Aorta (tissue), 5 donors: ENCODE data around the gene CLBA1. TPM values are rescaled to one million over a fixed set of nuclear protein-coding genes. Genes with fewer than 3 reads are reported as not detected.
A peak's percentile ranks its signal among the peaks of the same experiment; 100 is the strongest.
"Not testable (repeated sequence)": the region's sequence is repeated elsewhere in the genome, so short reads cannot be mapped to it uniquely, and the experiment has no call there.

ENCODE experiments used
- ATAC-seq: fragments of 200-7000 bp; cut with Tn5 transposase; one replicate; pipeline ENCODE4 v1.9.1; 2022; ENCODE audit warnings: moderate library complexity; ENCODE audit not compliant: low FRiP score
- DNase-seq, 2 donors: peaks; one replicate each; pipeline ENCODE4 v3.0.0-alpha.2; 2020
- H3K27ac ChIP-seq, 2 donors: one replicate each; pipeline ENCODE4 v1.5.1; 2013; ENCODE audit warnings: low read length in 2 of 2, mild to moderate bottlenecking in 2 of 2, moderate library complexity in 2 of 2, control low read depth in 1 of 2, inconsistent platforms in 1 of 2, low read depth in 1 of 2
- H3K27me3 ChIP-seq, 2 donors: one replicate each; pipeline ENCODE4 v1.6.1; 2013; ENCODE audit warnings: control low read depth in 1 of 2, low read length in 1 of 2, mild to moderate bottlenecking in 1 of 2, moderate library complexity in 1 of 2; ENCODE audit not compliant: insufficient read depth in 2 of 2, control insufficient read depth in 1 of 2
- H3K36me3 ChIP-seq, 2 donors: one replicate each; pipeline ENCODE4 v1.6.1; 2013; ENCODE audit warnings: control low read depth in 1 of 2, low read length in 1 of 2, mild to moderate bottlenecking in 1 of 2; ENCODE audit not compliant: insufficient read depth in 2 of 2, control insufficient read depth in 1 of 2
- H3K4me1 ChIP-seq, 2 donors: one replicate each; pipeline ENCODE4 v1.6.1; 2013; ENCODE audit warnings: low read length in 2 of 2, control low read depth in 1 of 2, mild to moderate bottlenecking in 1 of 2, moderate library complexity in 1 of 2; ENCODE audit not compliant: insufficient read depth in 2 of 2, control insufficient read depth in 1 of 2
- H3K4me3 ChIP-seq, 2 donors: one replicate each; pipeline ENCODE4 v1.5.1; 2013; ENCODE audit warnings: low read length in 2 of 2, control low read depth in 1 of 2, mild to moderate bottlenecking in 1 of 2
- H3K9me3 ChIP-seq: one replicate; pipeline ENCODE4 v1.6.1; 2013; ENCODE audit warnings: mild to moderate bottlenecking, low read length; ENCODE audit not compliant: control insufficient read depth
- WGBS, 2 donors: extraction: QIAGEN DNeasy Blood & Tissue Kit; methylation state at CpG; one replicate each; pipeline ENCODE4 v1.1.7; 2013; 5-methylcytosine and 5-hydroxymethylcytosine counted together
- intact Hi-C, 2 donors: fragments of 100-400 bp; cut with DNase I; formaldehyde crosslinking; loops; one replicate each; pipeline versions ENCODE4 v1.14.2 to v1.15.0; 2022
- polyA plus RNA-seq, 2 donors: library from polyadenylated mRNA; stranded (reverse); fragments of 200-250 nt; gene quantifications; one replicate each; pipeline ENCODE4 v1.2.3, GENCODE V29; 2013
- total RNA-seq, 2 donors: library from RNA; stranded (reverse); fragmentation: NEBNext Ultra II Directional; extraction: Animal tissue kit (Norgen Biotek cat#: 25700); gene quantifications; one replicate each; pipeline ENCODE4 v1.2.1, GENCODE V29; 2021
- donor health status: healthy with polysubstance abuse.
- donor health status: Bipolar disorder and iron deficiency.
- donor health status: DM: no; HTN: no; CAD: no.
- donor health status: DM: no; HTN: no; CAD: no.
- donor health status: DM: yes; HTN: yes; CAD: no.

CLBA1 gene
- total and polyA plus RNA-seq, 4 donors: 1.8 to 10.2 (median 3.9) TPM

DNA sequence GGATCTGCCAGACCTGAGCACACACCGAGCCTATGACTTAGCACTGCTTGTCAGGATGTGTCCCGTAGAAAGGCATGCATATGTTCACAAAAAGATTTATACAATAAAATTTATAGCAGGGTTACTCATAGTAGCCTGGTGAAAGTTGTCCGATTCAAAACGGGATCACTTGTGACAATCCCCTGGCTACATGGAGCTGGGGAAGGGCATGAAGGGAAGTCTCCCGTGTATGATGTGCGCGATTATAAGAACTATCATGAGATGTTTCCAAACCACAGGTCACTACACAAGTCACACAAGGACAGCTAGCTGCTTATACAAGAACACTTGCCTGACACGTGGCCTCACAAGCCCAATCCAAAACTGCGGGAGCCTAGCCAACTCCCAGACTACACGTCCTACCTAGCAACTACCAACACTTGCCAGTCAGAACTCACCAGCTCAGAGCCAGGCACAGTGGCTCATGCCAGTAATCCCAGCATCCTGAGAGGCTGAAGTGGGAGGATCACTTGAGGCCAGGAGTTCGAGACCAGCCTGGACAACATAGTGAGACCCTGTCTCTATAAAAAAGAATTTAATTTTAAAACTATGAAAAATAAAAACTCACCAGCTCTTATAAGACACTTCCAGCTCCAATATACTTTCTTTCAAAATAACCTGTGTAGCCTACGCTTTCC lies 42.8 kb downstream of the CLBA1 start:
- H3K27me3 ChIP-seq: no peaks in the 10 kb centered on the region
- no peak overlapping the region for H3K27ac ChIP-seq
- DNase-seq (peak in 1 of 2 donors; percentile 62), ATAC-seq (no peak)
- H3K4me3 ChIP-seq: no peak overlapping the region
- H3K36me3 ChIP-seq: no peaks in the 10 kb centered on the region
- 74 to 75% methylated on average over 12 of the region's 12 CpGs for WGBS, 2 donors
- H3K9me3 ChIP-seq: no peaks in the 10 kb centered on the region
- intact Hi-C loops: no loop called here
- no peaks in the 10 kb centered on the region for H3K4me1 ChIP-seq

DNA sequence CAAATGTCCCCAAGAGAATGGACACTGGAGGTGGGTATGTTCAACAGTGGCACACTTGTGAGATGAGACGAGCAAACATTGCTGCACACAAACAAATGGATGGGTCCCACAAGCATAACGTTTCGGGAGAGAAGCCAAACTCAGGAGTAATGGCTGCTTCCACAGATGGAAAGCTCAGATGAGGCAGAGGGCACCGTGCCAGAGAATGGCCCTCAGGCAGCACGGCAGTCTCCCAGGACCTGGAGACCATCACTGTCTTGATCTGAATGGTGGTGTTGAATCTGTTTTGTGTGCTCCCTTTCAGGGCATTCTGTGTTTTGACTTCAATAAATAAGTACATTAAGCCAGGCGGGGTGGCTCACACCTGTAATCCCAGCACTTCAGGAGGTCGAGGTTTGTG lies 43.8 kb downstream of the CLBA1 start:
- H3K4me1 ChIP-seq: no peaks in the 10 kb centered on the region
- WGBS, 2 donors: 86 to 89% methylated on average over 7 of the region's 7 CpGs
- DNase-seq (no peak), ATAC-seq (no peak)
- no peak overlapping the region for H3K4me3 ChIP-seq
- no peaks in the 10 kb centered on the region for H3K36me3 ChIP-seq
- no peaks in the 10 kb centered on the region for H3K9me3 ChIP-seq
- intact Hi-C loops: no loop called here
- H3K27ac ChIP-seq: no peak overlapping the region
- no peaks in the 10 kb centered on the region for H3K27me3 ChIP-seq

DNA sequence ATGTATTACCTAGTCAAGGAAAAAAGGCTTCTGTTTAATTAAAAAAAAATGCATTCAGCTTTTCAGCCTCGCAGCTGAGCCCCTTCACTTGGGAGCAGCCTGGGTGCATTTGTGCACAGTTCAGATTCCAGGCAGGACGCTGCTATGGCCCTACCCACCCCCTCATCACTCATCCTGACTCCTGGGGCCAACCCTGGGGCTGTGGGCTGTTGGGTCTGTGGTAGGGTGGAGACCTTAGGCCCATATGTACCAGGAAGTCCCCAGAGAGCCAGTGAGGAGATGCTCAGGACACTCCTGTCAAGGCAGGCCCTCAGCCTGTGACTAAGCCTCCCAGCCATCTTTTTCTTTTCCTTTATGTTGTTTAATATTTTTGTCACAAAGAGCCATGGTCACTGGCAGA lies 44.6 kb downstream of the CLBA1 start:
- WGBS, 2 donors: 90 to 100% methylated on average over 2 of the region's 2 CpGs
- intact Hi-C loops: no loop called here
- Histone ChIP-seq H3K4me1 (no peaks in the 10 kb centered on the region), H3K9me3 (no peaks in the 10 kb centered on the region), H3K27ac (no peak overlapping the region), H3K36me3 (no peaks in the 10 kb centered on the region), H3K27me3 (no peaks in the 10 kb centered on the region), H3K4me3 (no peak overlapping the region)
- DNase-seq (no peak), ATAC-seq (no peak)

DNA sequence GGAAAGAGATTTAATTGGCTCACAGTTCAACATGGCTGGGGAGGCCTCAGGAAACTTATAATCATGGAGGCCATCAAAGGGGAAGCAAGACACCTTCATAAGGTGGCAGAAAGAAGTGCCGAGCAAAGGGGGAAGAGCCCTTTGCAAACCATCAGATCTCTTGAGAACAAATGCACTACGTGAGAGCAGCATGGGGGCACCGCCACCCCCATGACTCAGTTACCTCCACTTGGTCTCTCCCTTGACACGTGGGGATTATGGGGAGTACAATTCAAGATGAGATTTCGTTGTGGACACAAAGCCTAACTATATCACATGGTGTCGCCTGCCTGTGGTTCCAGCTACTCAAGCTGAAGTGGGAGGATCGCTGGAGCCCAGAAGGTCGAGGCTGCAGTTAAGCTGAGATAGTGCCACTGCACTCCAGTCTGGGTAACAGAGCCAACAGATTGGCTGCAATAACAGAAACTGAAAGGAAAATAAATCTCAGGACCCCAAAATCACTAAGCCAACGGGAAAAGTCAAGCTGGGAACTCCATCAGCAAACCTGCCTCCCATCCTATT lies 45.3 kb downstream of the CLBA1 start:
- Histone ChIP-seq H3K36me3 (no peaks in the 10 kb centered on the region), H3K27me3 (no peaks in the 10 kb centered on the region), H3K4me3 (no peak overlapping the region), H3K9me3 (no peaks in the 10 kb centered on the region), H3K27ac (no peak overlapping the region), H3K4me1 (no peaks in the 10 kb centered on the region)
- no peak for DNase-seq
- 89 to 90% methylated on average over 9 of the region's 9 CpGs for WGBS, 2 donors
- ATAC-seq: no peak
- intact Hi-C loops: no loop called here

DNA sequence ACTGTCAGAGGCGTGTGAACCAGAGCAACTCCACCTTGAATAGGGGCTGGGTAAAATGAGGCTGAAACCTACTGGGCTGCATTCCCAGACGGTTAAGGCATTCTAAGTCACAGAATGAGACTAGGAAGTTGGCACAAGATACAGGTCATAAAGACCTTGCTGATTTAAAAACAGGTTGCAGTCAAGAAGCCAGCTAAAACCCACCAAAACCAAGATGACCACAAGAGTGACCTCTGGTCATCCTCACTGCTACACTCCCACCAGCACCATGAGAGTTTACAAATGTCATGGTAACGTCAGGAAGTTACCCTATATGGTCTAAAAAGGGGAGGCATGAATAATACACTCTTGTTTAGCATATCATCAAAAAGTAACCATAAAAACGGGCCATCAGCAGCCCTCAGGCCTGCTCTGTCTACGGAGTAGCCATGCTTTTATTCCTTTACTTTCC lies 46.9 kb downstream of the CLBA1 start:
- H3K27me3 ChIP-seq, H3K27ac ChIP-seq, H3K4me3 ChIP-seq, H3K9me3 ChIP-seq, H3K36me3 ChIP-seq, ATAC-seq, intact Hi-C loops, H3K4me1 ChIP-seq, DNase-seq: not testable (repeated sequence)
- 65 to 72% methylated on average over 5 of the region's 5 CpGs for WGBS, 2 donors

DNA sequence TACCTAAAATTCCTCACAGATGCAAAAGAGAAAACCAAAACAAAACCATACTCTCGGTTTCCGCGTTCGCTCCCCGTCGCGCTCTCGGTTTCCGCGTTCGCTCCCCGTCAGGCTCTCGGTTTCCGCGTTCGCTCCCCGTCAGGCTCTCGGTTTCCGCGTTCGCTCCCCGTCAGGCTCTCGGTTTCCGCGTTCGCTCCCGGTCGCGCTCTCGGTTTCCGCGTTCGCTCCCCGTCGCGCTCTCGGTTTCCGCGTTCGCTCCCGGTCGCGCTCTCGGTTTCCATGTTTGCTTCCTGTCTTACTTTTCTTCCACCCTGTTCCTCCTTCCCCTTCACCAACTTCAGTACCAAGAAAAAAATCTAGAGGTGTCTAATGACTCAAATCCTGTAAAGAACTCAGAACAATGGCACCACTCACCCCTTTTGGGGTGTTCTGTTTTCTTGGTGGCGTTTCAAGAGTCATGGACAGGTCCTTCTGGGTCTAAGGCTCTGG lies 47.9 kb downstream of the CLBA1 start:
- H3K4me3 ChIP-seq: peak overlapping the region in 1 of 2 donors; percentile 44
- H3K9me3 ChIP-seq, intact Hi-C loops, H3K36me3 ChIP-seq, DNase-seq, H3K27me3 ChIP-seq, H3K27ac ChIP-seq, H3K4me1 ChIP-seq, ATAC-seq: not testable (repeated sequence)
- WGBS, 2 donors: 9 to 11% methylated on average over 41 to 45 of the region's 45 CpGs

DNA sequence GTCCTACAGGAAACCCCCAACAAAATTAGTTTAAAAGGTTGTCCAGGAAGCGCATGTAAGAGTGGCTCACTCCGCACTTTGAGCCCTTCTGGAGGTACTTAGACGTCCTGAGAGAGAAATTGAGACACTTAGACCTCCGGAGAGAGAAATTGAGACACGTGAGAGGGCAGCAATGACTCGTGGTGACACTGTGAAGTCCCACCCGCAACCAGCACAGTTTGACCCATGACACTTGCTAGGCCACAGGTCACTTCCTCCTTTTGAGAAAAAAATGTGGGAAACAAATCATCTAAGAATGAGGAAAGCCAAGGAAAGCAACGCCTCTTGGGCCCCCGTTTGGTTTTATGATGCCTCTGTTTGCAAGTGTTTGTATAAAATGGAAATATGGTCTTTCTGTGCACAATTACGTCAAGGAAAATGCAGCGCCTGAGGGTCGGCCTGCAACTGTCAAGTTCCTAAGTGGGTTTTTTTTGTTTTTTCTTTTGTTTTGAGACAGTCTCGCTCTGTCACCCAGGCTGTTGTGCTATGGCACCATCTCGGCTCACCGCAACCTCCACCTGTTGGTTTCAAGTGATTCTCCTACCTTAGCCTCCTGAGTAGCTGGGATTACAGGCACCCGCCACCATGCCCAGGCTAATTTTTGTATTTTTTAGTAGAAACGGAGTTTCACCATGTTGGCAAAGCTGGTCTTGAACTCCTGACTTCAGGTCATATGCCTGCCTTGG lies 48.9 kb downstream of the CLBA1 start:
- intact Hi-C loops: no loop called here
- WGBS, 2 donors: 89 to 90% methylated on average over 17 of the region's 17 CpGs
- Histone ChIP-seq H3K36me3 (no peaks in the 10 kb centered on the region), H3K4me1 (no peaks in the 10 kb centered on the region), H3K4me3 (no peak overlapping the region), H3K27me3 (no peaks in the 10 kb centered on the region), H3K9me3 (no peaks in the 10 kb centered on the region), H3K27ac (no peak overlapping the region)
- DNase-seq (no peak), ATAC-seq (no peak)

DNA sequence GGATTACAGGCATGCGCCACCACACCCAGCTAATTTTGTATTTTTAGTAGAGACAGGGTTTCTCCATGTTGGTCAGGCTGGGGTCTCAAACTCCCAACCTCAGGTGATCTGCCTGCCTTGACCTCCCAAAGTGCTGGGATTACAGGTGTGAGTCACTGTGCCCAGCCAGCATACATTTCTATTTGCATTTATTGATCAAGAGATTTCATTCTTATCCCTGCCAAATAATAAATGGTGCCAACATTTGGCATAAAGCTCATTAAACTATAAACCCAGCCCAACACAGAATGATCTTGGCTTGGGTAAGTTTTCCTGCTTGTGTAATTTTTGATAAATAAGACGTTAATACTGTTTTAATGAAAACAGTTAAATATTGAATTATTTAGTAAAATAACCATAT lies 50.0 kb downstream of the CLBA1 start:
- DNase-seq, intact Hi-C loops, ATAC-seq, H3K27me3 ChIP-seq, H3K4me3 ChIP-seq, H3K4me1 ChIP-seq, H3K36me3 ChIP-seq, H3K27ac ChIP-seq, H3K9me3 ChIP-seq: not testable (repeated sequence)
- WGBS, 2 donors: 79 to 84% methylated on average over 2 of the region's 2 CpGs
